GM23338 (cell line): ENCODE results near the gene GOLT1A. TPM values are rescaled to one million over a fixed set of nuclear protein-coding genes. Genes with fewer than 3 reads are reported as not detected.

ENCODE experiments used
- ATAC-seq: fragments of 200-7000 bp; cut with Tn5 transposase; 3 replicates; pipeline ENCODE4 v1.9.1; 2020
- DNase-seq: peaks from one replicate; pipeline ENCODE4 v3.0.0-alpha.2; 2015; ENCODE audit warnings: low spot score
- H2AFZ ChIP-seq: fragments of 200-600 bp; sonication (generic); 2 replicates; pipeline ENCODE4 v1.8.0; 2016; ENCODE audit warnings: antibody characterized with exemption, mild to moderate bottlenecking, moderate library complexity
- H3F3A ChIP-seq: fragments of 200-600 bp; sonication (generic); replicated peaks from 2 replicates; pipeline ENCODE4 v1.8.0; 2017; ENCODE audit warnings: antibody characterized with exemption, mixed run types, low read depth
- H3K27ac ChIP-seq: fragments of 200-600 bp; sonication (generic); 2 replicates; pipeline ENCODE4 v1.6.1; 2016; ENCODE audit warnings: low read depth
- H3K27me3 ChIP-seq: fragments of 200-600 bp; sonication (generic); 2 replicates; pipeline ENCODE4 v1.8.0; 2016; ENCODE audit warnings: mild to moderate bottlenecking, mixed run types, moderate library complexity; ENCODE audit not compliant: insufficient read depth
- H3K36me3 ChIP-seq: fragments of 200-600 bp; sonication (generic); 2 replicates; pipeline ENCODE4 v1.8.0; 2016; ENCODE audit warnings: mild to moderate bottlenecking; ENCODE audit not compliant: insufficient read depth
- H3K4me1 ChIP-seq: fragments of 200-600 bp; sonication (generic); 2 replicates; pipeline ENCODE4 v1.8.0; 2016; ENCODE audit warnings: mild to moderate bottlenecking, moderate library complexity; ENCODE audit not compliant: insufficient read depth
- H3K4me2 ChIP-seq: fragments of 200-600 bp; sonication (generic); 2 replicates; pipeline ENCODE4 v1.7.1; 2017; ENCODE audit warnings: mixed run types
- H3K4me3 ChIP-seq: fragments of 200-600 bp; sonication (generic); 2 replicates; pipeline ENCODE4 v1.6.1; 2016; ENCODE audit warnings: mixed run types
- H3K79me2 ChIP-seq: fragments of 200-600 bp; sonication (generic); replicated peaks from 2 replicates; pipeline ENCODE4 v1.8.0; 2017; ENCODE audit warnings: mild to moderate bottlenecking; ENCODE audit not compliant: insufficient read depth
- H3K9me2 ChIP-seq: fragments of 200-600 bp; sonication (generic); 2 replicates; pipeline ENCODE4 v1.8.0; 2017; ENCODE audit not compliant: insufficient read depth
- H4K20me1 ChIP-seq: fragments of 200-600 bp; sonication (generic); replicated peaks from 2 replicates; pipeline ENCODE4 v1.8.0; 2017; ENCODE audit warnings: mild to moderate bottlenecking; ENCODE audit not compliant: insufficient read depth
- H3K27ac Mint-ChIP-seq: 2 replicates; pipeline ENCODE4 v1.8.0; 2020; ENCODE audit warnings: inconsistent platforms, mild to moderate bottlenecking, moderate library complexity, mixed read lengths
- H3K27me3 Mint-ChIP-seq: 3 replicates; pipeline ENCODE4 v1.8.0; 2022; ENCODE audit warnings: low read depth, mild to moderate bottlenecking, moderate library complexity, mixed read lengths, inconsistent platforms; ENCODE audit not compliant: insufficient read depth, poor library complexity
- H3K36me3 Mint-ChIP-seq: 3 replicates; pipeline ENCODE4 v1.8.0; 2021; ENCODE audit warnings: low read depth, mild to moderate bottlenecking, inconsistent platforms, moderate library complexity, mixed read lengths
- H3K4me1 Mint-ChIP-seq: 3 replicates; pipeline ENCODE4 v1.8.0; 2020; ENCODE audit warnings: mild to moderate bottlenecking, inconsistent platforms, mixed read lengths
- H3K4me3 Mint-ChIP-seq: 3 replicates; pipeline ENCODE4 v1.8.0; 2021; ENCODE audit warnings: moderate library complexity, mild to moderate bottlenecking, inconsistent platforms, mixed read lengths
- H3K9me3 Mint-ChIP-seq: 3 replicates; pipeline ENCODE4 v1.8.0; 2020; ENCODE audit warnings: moderate library complexity, mild to moderate bottlenecking, inconsistent platforms, mixed read lengths
- CREB1 ChIP-seq: fragments of 250-450 bp; sonication (Bioruptor Pico); IDR thresholded peaks from 2 replicates; pipeline ENCODE4 v1.5.0; 2020; ENCODE audit warnings: low read depth, mild to moderate bottlenecking, moderate library complexity
- ETS1 ChIP-seq: IDR thresholded peaks from 2 replicates; pipeline ENCODE4 v1.6.1; 2016; ENCODE audit warnings: antibody characterized with exemption
- EZH2 ChIP-seq: fragments of 200-600 bp; sonication (generic); IDR thresholded peaks from one replicate; pipeline ENCODE4 v1.8.0; 2017; ENCODE audit warnings: antibody characterized with exemption, mild to moderate bottlenecking, low read depth; ENCODE audit not compliant: unreplicated experiment
- EZH2phosphoT487 ChIP-seq: fragments of 200-600 bp; sonication (generic); IDR thresholded peaks from one replicate; pipeline ENCODE4 v1.8.1; 2018; ENCODE audit warnings: antibody characterized with exemption; ENCODE audit not compliant: unreplicated experiment
- NANOG ChIP-seq: IDR thresholded peaks from 2 replicates; pipeline ENCODE4 v1.6.1; 2016; ENCODE audit warnings: antibody characterized with exemption, borderline replicate concordance
- POLR2AphosphoS5 ChIP-seq: IDR thresholded peaks from 2 replicates; pipeline ENCODE4 v1.6.1; 2016; ENCODE audit warnings: antibody characterized with exemption, low read depth
- ZNF114 ChIP-seq: fragments of 250-450 bp; sonication (Bioruptor Pico); IDR thresholded peaks from 2 replicates; pipeline ENCODE4 v1.5.0; 2020; ENCODE audit warnings: mild to moderate bottlenecking, moderate library complexity
- ZNF331 ChIP-seq: fragments of 250-450 bp; sonication (Bioruptor Pico); IDR thresholded peaks from 2 replicates; pipeline ENCODE4 v1.5.0; 2020; ENCODE audit warnings: low read depth, mild to moderate bottlenecking, moderate library complexity
- polyA plus RNA-seq: library from polyadenylated mRNA; unstranded; fragments of >200 nt; fragmentation: Nextera tagmentation; extraction: Ambion mirVana; gene quantifications from 2 replicates; pipeline ENCODE4 v1.2.1, GENCODE V29; 2016
- total RNA-seq: library from RNA; depleted of rRNA; stranded (reverse); fragments of >200 nt; shearing (Covaris generic); gene quantifications from 2 replicates; pipeline ENCODE4 v1.2.3, GENCODE V29; 2014
- TF ChIP-seq, protein P1 (sequence below), 2 experiments: fragments of 200-600 bp in 1 of 2; sonication (generic) in 1 of 2; conservative IDR thresholded peaks; 2 replicates each; pipeline versions ENCODE4 v1.5.1 to v1.6.1; 2016 to 2017; ENCODE audit warnings: antibody characterized with exemption in 2 of 2, low read depth in 2 of 2, mild to moderate bottlenecking in 2 of 2, moderate library complexity in 1 of 2
- TF ChIP-seq, protein P2 (sequence below): IDR thresholded peaks from one replicate; pipeline ENCODE4 v1.6.1; 2018; ENCODE audit warnings: antibody characterized with exemption; ENCODE audit not compliant: unreplicated experiment

Gene GOLT1A
- total and polyA plus RNA-seq, 2 experiments from 2014 or later: 3.0 to 7.2 TPM

DNA sequence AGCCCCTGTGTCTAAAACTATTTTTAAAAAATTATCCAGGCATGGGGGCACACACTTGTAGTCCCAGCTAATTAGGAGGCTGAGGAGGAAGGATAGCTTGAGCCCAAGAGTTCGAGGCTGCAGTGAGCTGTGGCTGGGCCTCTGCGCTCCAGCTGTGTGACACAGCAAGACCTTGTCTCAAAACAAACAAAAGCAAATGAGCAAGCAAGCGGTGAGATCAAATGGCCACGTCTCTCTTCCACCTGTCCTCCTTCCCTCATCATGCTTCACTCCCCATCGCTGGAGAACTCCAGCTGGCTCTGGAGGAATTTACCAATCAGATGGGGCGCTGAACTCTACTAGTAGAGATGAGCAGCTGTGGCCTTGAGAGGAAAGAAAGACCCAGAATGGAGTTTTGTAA is 33.7 kb downstream of the GOLT1A start:
- Mint-ChIP-seq H3K4me3 (no peak overlapping the region), H3K4me1 (no peaks in the 10 kb centered on the region), H3K27me3 (peaks cover 11% of the 10 kb centered on the region), H3K27ac (no peak overlapping the region), H3K36me3 (no peaks in the 10 kb centered on the region), H3K9me3 (peaks cover 15% of the 10 kb centered on the region)
- Histone ChIP-seq H3K4me2 (no peak overlapping the region), H3K27me3 (no peaks in the 10 kb centered on the region), H3K79me2 (no peaks in the 10 kb centered on the region), H3K36me3 (no peaks in the 10 kb centered on the region), H3K9me2 (no peaks in the 10 kb centered on the region), H2AFZ (no peak overlapping the region), H3K27ac (no peak overlapping the region), H3K4me1 (no peaks in the 10 kb centered on the region), H3K4me3 (no peak overlapping the region), H3F3A (no peaks in the 10 kb centered on the region), H4K20me1 (no peaks in the 10 kb centered on the region)
- ATAC-seq (no peak), DNase-seq (no peak)
- TF ChIP-seq ZNF114 (CRISPR knock-in tag): no peak
- TF ChIP-seq, protein P1, sequence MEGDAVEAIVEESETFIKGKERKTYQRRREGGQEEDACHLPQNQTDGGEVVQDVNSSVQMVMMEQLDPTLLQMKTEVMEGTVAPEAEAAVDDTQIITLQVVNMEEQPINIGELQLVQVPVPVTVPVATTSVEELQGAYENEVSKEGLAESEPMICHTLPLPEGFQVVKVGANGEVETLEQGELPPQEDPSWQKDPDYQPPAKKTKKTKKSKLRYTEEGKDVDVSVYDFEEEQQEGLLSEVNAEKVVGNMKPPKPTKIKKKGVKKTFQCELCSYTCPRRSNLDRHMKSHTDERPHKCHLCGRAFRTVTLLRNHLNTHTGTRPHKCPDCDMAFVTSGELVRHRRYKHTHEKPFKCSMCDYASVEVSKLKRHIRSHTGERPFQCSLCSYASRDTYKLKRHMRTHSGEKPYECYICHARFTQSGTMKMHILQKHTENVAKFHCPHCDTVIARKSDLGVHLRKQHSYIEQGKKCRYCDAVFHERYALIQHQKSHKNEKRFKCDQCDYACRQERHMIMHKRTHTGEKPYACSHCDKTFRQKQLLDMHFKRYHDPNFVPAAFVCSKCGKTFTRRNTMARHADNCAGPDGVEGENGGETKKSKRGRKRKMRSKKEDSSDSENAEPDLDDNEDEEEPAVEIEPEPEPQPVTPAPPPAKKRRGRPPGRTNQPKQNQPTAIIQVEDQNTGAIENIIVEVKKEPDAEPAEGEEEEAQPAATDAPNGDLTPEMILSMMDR (conservative IDR thresholded peaks at IDR 0.05; ENCODE audit: low read depth in 2 of 2): no peak
- TF ChIP-seq POLR2AphosphoS5: no peak
- no peak for TF ChIP-seq NANOG
- TF ChIP-seq CREB1 (CRISPR knock-in tag): no peak
- TF ChIP-seq ETS1: no peak
- no peak for TF ChIP-seq EZH2phosphoT487
- TF ChIP-seq, protein P2, sequence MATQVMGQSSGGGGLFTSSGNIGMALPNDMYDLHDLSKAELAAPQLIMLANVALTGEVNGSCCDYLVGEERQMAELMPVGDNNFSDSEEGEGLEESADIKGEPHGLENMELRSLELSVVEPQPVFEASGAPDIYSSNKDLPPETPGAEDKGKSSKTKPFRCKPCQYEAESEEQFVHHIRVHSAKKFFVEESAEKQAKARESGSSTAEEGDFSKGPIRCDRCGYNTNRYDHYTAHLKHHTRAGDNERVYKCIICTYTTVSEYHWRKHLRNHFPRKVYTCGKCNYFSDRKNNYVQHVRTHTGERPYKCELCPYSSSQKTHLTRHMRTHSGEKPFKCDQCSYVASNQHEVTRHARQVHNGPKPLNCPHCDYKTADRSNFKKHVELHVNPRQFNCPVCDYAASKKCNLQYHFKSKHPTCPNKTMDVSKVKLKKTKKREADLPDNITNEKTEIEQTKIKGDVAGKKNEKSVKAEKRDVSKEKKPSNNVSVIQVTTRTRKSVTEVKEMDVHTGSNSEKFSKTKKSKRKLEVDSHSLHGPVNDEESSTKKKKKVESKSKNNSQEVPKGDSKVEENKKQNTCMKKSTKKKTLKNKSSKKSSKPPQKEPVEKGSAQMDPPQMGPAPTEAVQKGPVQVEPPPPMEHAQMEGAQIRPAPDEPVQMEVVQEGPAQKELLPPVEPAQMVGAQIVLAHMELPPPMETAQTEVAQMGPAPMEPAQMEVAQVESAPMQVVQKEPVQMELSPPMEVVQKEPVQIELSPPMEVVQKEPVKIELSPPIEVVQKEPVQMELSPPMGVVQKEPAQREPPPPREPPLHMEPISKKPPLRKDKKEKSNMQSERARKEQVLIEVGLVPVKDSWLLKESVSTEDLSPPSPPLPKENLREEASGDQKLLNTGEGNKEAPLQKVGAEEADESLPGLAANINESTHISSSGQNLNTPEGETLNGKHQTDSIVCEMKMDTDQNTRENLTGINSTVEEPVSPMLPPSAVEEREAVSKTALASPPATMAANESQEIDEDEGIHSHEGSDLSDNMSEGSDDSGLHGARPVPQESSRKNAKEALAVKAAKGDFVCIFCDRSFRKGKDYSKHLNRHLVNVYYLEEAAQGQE: no peak
- no peak for TF ChIP-seq ZNF331 (CRISPR knock-in tag)
- TF ChIP-seq EZH2: no peak
